ENCODE measurements around the gene KIDINS220. TPM values are rescaled to one million over a fixed set of nuclear protein-coding genes. Genes with fewer than 3 reads are reported as not detected.

Gene KIDINS220
- total RNA-seq, 1 donor from 2014 or later, result 59.9 TPM

GRCh38 chr2:8819194-8819593 lies 18.2 kb downstream of the KIDINS220 start:
- Mint-ChIP-seq H3K9me3 (ENCODE audit: unreplicated experiment) (no peaks in the 10 kb centered on the region), H3K4me1 (ENCODE audit: unreplicated experiment) (no peaks in the 10 kb centered on the region), H3K4me3 (ENCODE audit: unreplicated experiment) (no peak overlapping the region), H3K27ac (ENCODE audit: unreplicated experiment) (no peak overlapping the region), H3K27me3 (ENCODE audit: unreplicated experiment) (no peaks in the 10 kb centered on the region), H3K36me3 (ENCODE audit: low read depth, unreplicated experiment) (no peaks in the 10 kb centered on the region)
- DNase-seq (ENCODE audit: low spot score), result no peak
- TF ChIP-seq, protein P1, sequence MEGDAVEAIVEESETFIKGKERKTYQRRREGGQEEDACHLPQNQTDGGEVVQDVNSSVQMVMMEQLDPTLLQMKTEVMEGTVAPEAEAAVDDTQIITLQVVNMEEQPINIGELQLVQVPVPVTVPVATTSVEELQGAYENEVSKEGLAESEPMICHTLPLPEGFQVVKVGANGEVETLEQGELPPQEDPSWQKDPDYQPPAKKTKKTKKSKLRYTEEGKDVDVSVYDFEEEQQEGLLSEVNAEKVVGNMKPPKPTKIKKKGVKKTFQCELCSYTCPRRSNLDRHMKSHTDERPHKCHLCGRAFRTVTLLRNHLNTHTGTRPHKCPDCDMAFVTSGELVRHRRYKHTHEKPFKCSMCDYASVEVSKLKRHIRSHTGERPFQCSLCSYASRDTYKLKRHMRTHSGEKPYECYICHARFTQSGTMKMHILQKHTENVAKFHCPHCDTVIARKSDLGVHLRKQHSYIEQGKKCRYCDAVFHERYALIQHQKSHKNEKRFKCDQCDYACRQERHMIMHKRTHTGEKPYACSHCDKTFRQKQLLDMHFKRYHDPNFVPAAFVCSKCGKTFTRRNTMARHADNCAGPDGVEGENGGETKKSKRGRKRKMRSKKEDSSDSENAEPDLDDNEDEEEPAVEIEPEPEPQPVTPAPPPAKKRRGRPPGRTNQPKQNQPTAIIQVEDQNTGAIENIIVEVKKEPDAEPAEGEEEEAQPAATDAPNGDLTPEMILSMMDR (IDR thresholded peaks at IDR 0.05; ENCODE audit: unreplicated experiment), result no peak

- Mint-ChIP-seq H3K9me3 (ENCODE audit: unreplicated experiment) (no peaks in the 10 kb centered on the region), H3K27ac (ENCODE audit: unreplicated experiment) (no peak overlapping the region), H3K4me3 (ENCODE audit: unreplicated experiment) (no peak overlapping the region), H3K4me1 (ENCODE audit: unreplicated experiment) (no peaks in the 10 kb centered on the region), H3K27me3 (ENCODE audit: unreplicated experiment) (no peaks in the 10 kb centered on the region), H3K36me3 (ENCODE audit: low read depth, unreplicated experiment) (no peaks in the 10 kb centered on the region)
- TF ChIP-seq, protein P1 (IDR thresholded peaks at IDR 0.05; ENCODE audit: unreplicated experiment), result no peak
- no peak for DNase-seq (ENCODE audit: low spot score)
Measured at GRCh38 chr2:8817221-8817620, 20.2 kb downstream of the KIDINS220 start.

DNA sequence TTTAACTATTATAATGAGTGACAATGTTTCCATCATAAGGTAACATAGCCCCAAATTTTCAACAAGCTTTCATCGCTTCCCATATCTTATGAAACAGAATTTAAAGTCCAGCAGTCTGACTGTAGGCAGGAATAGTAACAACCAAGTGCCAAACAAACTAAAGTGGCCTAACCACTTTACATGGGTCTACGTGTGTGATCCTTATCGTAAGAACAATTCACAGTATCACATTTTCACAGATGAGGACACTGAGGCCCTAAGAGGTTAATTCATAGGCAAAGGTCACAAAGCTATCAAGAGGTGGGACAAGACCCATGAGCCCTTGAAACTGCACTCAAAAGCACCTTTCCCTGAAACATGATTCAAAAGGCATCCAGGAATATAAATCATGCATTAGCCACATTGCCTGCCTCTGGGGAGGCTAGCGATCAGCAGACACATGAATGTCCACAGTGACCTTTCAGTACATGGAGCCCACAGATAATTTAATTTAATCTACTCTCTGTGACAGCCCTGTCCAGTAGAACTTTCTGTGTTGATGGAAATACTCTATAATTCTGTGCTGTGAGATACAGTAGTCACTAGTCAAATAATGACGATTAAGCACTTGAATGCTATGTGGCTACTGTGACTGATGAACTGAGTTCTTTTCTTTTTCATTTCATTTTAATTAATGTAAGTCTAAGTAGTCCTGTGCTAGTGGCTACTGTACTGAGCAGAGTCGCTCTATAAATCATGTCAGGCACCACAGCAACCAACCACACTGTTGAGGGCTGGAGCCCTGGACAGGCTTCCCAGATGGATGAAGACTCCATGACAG lies 30.3 kb downstream of the KIDINS220 start:
- H3K27me3 Mint-ChIP-seq (ENCODE audit: unreplicated experiment), result peaks cover 2% of the 10 kb centered on the region
- no peaks in the 10 kb centered on the region for H3K4me1 Mint-ChIP-seq (ENCODE audit: unreplicated experiment)
- DNase-seq (ENCODE audit: low spot score), result no peak
- peaks cover 35% of the 10 kb centered on the region for H3K36me3 Mint-ChIP-seq (ENCODE audit: low read depth, unreplicated experiment)
- TF ChIP-seq, protein P1 (IDR thresholded peaks at IDR 0.05; ENCODE audit: unreplicated experiment), result no peak
- H3K9me3 Mint-ChIP-seq (ENCODE audit: unreplicated experiment), result no peaks in the 10 kb centered on the region
- no peak overlapping the region for H3K4me3 Mint-ChIP-seq (ENCODE audit: unreplicated experiment)
- no peak overlapping the region for H3K27ac Mint-ChIP-seq (ENCODE audit: unreplicated experiment)

DNA sequence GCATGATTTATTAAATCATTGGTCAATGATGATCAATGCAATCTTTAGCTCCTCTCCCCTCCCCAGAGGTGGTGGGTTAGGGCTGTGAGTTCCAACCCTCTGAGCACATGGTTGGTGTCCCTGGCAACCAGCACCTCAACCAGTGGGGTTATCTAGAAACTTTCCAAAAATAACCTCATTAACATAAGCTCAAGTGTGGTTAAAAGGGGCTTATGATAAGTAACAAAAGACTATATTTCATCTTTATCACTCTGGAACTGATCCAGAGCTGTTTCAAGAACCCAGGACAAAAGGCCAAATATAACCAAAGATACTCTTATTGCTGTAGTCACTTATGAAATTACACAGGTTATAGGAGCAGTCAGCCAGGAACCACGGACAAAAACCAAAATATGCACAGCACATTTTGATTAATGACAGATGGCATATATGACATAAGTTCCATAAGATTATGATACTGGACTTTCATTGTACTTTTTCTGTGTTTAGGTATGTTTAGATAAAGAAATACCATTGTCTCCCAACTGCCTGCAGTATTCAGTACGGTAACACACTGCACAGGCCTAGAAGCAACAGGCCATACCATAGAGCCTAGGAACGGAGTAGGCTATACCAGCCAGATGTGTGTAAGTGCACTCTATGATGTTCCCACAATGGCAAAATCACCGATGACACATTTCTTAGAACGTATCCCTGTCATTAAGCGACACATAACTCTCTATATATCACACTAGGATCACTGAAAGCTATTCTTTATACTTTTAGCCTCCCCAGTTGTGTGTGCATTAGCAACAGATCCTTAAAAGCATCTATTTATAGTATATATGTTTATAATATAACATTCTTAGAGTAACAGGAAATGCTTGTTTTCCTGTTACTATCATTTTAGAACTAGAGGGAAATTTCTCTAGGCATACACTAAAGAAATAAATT lies 31.9 kb downstream of the KIDINS220 start:
- peaks cover 33% of the 10 kb centered on the region for H3K36me3 Mint-ChIP-seq (ENCODE audit: low read depth, unreplicated experiment)
- no peaks in the 10 kb centered on the region for H3K9me3 Mint-ChIP-seq (ENCODE audit: unreplicated experiment)
- TF ChIP-seq, protein P1 (IDR thresholded peaks at IDR 0.05; ENCODE audit: unreplicated experiment), result no peak
- no peaks in the 10 kb centered on the region for H3K4me1 Mint-ChIP-seq (ENCODE audit: unreplicated experiment)
- H3K27ac Mint-ChIP-seq (ENCODE audit: unreplicated experiment), result no peak overlapping the region
- peaks cover 2% of the 10 kb centered on the region for H3K27me3 Mint-ChIP-seq (ENCODE audit: unreplicated experiment)
- DNase-seq (ENCODE audit: low spot score), result no peak
- no peak overlapping the region for H3K4me3 Mint-ChIP-seq (ENCODE audit: unreplicated experiment)
